GM18507 (cell line): ENCODE data around the gene CPXM1.
"Not testable (repeated sequence)": the region's sequence is repeated elsewhere in the genome, so short reads cannot be mapped to it uniquely, and the experiment has no call there.

Source experiments
- DNase-seq: peaks from one replicate; pipeline ENCODE4 v3.0.0; 2011; ENCODE audit warnings: low read depth; ENCODE audit not compliant: insufficient read length; ENCODE audit errors: extremely low spot score
- FAIRE-seq: peaks from 2 replicates; lab custom pipeline; 2011; peaks lifted over from hg19 to GRCh38; lab: Jason Lieb, UNC

Gene CPXM1

GRCh38 chr20:2775139-2775538 lies 25.3 kb downstream of the CPXM1 start:
- DNase-seq = no peak
- no peak for FAIRE-seq

GRCh38 chr20:2773812-2774211 lies 26.6 kb downstream of the CPXM1 start:
- FAIRE-seq (no peak), DNase-seq (no peak)

- DNase-seq (no peak), FAIRE-seq (no peak)
Measured at GRCh38 chr20:2771631-2772080, 28.8 kb downstream of the CPXM1 start.

DNA sequence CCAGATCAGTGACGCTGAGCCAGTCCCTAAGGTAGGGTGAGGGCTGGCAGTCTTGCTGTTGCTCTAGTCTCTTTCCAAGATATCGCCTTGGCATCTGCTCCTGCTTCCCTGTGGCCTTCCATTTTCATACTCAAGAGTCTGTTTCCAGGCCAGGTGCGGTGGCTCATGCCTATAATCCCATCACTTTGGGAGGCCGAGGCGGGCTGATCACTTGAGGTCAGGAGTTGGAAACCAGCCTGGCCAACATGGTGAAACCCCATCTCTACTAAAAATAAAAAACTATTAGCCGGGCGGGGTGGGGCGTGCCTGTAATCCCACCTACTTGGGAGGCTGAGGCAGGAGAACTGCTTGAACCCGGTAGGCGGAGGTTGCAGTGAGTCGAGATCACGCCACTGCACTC lies 30.3 kb downstream of the CPXM1 start:
- not testable (repeated sequence) for DNase-seq, FAIRE-seq

DNA sequence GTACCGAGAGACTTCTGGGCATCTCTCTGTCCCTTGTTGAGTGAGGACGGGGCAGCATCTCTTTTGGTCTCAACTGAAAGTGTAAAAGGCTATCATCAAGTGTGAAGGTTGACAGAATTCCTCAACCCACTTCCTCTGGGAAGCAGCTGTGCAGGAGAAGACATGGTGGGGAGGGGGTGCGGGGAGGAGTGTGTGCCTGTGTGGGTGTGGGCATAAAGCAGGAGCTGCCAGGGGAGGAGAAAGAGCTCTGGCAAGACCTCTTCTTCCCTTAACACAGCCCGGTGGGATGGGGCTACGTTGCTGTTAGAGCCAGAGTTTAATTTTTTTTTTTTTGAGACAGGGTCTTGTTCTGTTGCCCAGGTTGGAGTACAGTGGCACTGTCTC lies 31.8 kb downstream of the CPXM1 start:
- no peak for FAIRE-seq
- no peak for DNase-seq

DNA sequence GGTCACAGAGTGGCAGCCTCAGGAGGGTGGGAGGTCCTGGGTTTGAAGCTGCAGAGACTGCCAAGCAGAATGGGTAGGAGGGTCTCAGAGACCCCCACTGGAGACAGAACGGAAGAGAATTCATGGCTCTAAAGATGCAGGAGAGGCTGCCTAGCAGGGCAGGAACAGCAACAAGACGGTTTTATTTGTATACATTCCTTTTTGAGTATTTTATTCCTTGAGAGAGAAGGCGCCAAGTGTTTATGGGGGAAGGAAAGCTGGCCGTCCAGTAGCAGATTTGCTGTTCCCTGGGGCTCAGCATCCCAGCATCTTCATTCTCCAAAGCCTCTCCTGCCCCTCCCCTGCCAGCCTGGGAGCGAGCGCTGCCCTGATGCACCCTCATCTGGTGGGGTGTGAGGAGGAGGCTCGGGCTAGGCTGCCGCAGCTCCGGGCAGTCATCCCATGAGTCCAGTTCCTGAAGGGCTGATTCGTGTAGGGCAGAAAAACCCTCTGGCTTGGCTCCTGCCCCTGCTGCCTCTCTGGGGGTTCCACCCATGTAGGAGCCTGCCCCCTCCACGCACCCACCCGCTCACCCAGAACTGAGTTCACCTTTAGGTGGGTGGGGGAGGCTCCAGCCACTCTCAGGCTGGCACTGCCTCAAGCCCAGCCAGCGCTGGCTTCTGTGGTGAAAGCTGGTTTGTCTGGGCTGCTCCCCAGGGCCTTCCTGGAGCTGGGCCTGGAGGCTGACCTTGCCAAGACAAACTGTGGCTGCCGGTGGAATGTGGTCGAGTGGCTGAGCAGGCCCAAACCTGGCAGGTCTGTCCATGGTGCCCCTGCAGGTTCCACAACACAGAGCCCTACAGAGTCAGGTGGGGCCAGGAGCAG lies 32.4 kb downstream of the CPXM1 start:
- DNase-seq (no peak), FAIRE-seq (no peak)

GRCh38 chr20:2763186-2763585 lies 37.2 kb downstream of the CPXM1 start:
- FAIRE-seq (no peak), DNase-seq (no peak)

- FAIRE-seq (no peak), DNase-seq (no peak)
Measured at GRCh38 chr20:2762578-2763131, 37.8 kb downstream of the CPXM1 start.

- FAIRE-seq = no peak
- DNase-seq = no peak
Measured at GRCh38 chr20:2761885-2762284, 38.5 kb downstream of the CPXM1 start.

GRCh38 chr20:2760952-2761305 lies 39.5 kb downstream of the CPXM1 start:
- DNase-seq (no peak), FAIRE-seq (no peak)

DNA sequence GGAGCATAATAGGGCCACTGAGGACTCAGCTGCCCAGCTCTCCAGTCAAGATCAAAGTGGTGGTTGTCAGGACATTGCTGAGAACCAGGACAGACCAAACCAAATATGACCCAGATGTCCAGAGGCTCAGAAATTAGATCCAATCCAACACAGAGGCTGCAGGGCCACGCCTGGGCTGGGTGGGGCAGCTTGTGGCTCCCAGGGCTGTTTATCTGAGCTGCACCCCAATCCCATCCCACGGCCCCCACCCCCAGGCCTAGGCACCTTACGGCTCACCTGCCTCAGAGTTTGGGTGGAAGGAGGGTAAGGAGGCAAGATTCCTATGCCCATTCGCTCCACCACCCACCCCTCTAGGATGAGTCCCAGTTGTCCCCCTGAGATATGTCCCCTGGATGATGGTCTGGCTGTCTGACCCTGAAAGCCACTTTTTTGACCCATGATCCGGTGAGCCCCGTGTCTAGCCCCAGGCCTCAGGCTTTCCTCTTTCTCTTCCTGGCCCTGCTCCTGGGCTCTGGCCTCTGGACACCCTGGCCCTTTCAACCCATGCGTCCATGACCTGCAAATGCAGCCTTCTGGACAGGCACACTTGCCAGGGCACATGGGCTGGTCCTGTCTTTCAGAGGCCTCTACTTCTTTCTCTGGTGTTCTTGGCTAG lies 40.0 kb downstream of the CPXM1 start:
- DNase-seq (no peak), FAIRE-seq (no peak)

DNA sequence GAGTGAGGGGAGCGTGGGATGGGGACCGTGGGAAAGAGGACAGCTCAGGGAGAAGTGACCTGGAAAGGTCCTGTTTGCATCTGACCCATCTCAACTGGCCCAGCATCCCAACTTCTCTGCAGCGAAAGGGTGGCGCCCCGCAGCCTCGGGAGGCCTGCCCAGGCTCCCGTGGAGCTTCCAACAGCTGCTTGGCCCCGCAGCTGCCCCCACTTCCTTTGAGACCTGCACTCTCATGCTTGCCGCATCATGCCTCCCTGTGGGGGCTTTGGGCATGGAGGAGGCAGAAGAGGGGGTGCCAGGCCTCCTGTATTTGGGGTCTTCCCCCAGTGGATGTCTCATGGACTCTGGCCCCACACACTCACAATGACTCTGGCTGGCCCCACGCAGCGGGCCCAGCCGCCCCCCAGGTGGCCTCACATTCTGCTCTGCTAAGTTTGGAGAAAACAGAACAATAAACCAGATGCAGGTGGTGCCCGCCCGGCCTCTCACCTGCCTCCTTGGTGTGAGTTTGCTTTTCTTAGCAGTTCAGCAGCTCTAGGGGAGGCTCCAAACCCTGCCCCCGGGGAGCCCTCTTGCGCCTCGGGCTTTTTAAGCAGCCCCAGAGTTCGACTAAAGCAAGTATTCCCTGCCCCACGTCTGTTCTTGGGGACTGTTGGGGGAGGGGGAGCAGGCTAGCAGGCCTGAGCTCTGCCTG lies 40.7 kb downstream of the CPXM1 start:
- DNase-seq (no peak), FAIRE-seq (no peak)

GRCh38 chr20:2759143-2759542 lies 41.3 kb downstream of the CPXM1 start:
- FAIRE-seq (no peak), DNase-seq (no peak)

- DNase-seq (no peak), FAIRE-seq (no peak)
Measured at GRCh38 chr20:2757969-2758368, 42.5 kb downstream of the CPXM1 start.

- FAIRE-seq (no peak), DNase-seq (no peak)
Measured at GRCh38 chr20:2757001-2757400, 43.4 kb downstream of the CPXM1 start.

- FAIRE-seq = no peak
- no peak for DNase-seq
Measured at GRCh38 chr20:2756056-2756611, 44.3 kb downstream of the CPXM1 start.

DNA sequence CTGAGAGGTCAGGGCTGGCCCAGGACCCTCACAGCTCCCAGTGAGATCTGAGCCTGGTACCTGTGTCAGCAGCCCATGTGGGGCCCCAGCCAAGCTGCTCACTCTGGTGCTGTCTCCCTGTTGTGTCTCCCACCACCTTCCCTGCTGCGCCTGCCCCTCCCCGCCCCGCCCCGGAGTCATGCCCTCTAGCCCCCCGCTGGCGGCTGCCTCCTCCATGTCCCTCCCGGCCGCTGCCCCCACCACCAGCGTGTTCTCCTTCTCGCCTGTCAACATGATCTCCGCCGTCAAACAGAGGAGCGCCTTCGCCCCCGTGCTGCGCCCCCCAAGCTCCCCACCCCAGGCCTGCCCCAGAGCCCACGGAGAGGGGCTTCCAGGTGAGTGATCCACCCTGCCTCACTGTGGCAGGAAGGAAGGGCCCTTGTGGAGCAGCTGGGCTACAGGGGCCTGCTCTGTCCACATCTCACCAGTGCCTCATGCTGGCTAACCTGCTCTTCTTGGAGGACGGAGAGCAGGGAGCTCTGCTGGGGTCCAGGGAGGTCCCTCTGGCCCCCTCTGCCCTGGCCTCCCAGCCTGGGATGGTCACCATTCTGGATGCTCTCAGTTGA lies 44.9 kb downstream of the CPXM1 start:
- no peak for FAIRE-seq
- DNase-seq = no peak

DNA sequence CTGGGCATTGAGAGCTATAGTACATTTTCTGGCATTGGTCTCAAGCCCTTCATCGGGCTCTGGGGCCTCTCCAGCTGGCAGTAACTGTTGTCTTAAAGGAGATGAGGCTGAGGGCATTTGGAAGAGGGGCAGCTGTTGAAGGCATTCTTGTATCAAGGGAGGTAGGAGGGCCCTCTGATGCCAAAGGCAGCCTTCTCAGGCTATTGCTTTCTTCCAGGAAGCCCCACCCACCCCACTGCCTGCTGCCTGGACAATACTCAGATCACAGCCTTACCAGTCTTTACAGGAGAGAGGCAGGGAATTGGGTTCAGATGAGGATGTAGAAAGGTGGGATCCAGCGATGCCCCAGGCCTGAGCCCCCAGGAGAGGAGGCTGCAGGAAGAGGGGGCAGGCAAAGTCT lies 46.0 kb downstream of the CPXM1 start:
- FAIRE-seq = no peak
- no peak for DNase-seq

GRCh38 chr20:2753461-2754040 lies 46.9 kb downstream of the CPXM1 start:
- FAIRE-seq = no peak
- DNase-seq = no peak
